Measurements from ENCODE around the gene VN1R2. TPM values are rescaled to one million over a fixed set of nuclear protein-coding genes. Genes with fewer than 3 reads are reported as not detected.
"Not testable (repeated sequence)": the region's sequence is repeated elsewhere in the genome, so short reads cannot be mapped to it uniquely, and the experiment has no call there.

The VN1R2 gene
- total RNA-seq, 2 experiments from 2014 or later, result not detected

- peaks cover 24% of the 10 kb centered on the region for H3K9me3 Mint-ChIP-seq
- DNase-seq; H3K4me3 Mint-ChIP-seq; H3K27ac Mint-ChIP-seq; CTCF ChIA-PET; H3K27me3 Mint-ChIP-seq; POLR2A ChIA-PET; H3K36me3 Mint-ChIP-seq (ENCODE audit: low read depth); H3K4me1 Mint-ChIP-seq: not testable (repeated sequence)
Measured at GRCh38 chr19:53281947-53282346, 23.9 kb downstream of the VN1R2 start.

GRCh38 chr19:53285087-53285486 is 27.0 kb downstream of the VN1R2 start:
- H3K27me3 Mint-ChIP-seq, result no peaks in the 10 kb centered on the region
- H3K4me3 Mint-ChIP-seq, result no peak overlapping the region
- ChIA-PET POLR2A (no interaction called here), CTCF (no interaction called here)
- peaks cover 34% of the 10 kb centered on the region for H3K9me3 Mint-ChIP-seq
- no peak for DNase-seq
- no peak overlapping the region for H3K27ac Mint-ChIP-seq
- H3K36me3 Mint-ChIP-seq (ENCODE audit: low read depth), result no peaks in the 10 kb centered on the region
- no peaks in the 10 kb centered on the region for H3K4me1 Mint-ChIP-seq

- Mint-ChIP-seq H3K9me3 (peaks cover 51% of the 10 kb centered on the region), H3K4me1 (no peaks in the 10 kb centered on the region), H3K4me3 (no peak overlapping the region), H3K27ac (no peak overlapping the region), H3K27me3 (no peaks in the 10 kb centered on the region), H3K36me3 (ENCODE audit: low read depth) (peaks cover 4% of the 10 kb centered on the region)
- POLR2A ChIA-PET, result no interaction called here
- DNase-seq, result no peak
- CTCF ChIA-PET, result no interaction called here
Measured at GRCh38 chr19:53290758-53291549, 32.9 kb downstream of the VN1R2 start.

- Mint-ChIP-seq H3K36me3 (ENCODE audit: low read depth) (peaks cover 4% of the 10 kb centered on the region), H3K9me3 (peaks cover 42% of the 10 kb centered on the region), H3K4me1 (no peaks in the 10 kb centered on the region), H3K27ac (no peak overlapping the region), H3K4me3 (no peak overlapping the region), H3K27me3 (no peaks in the 10 kb centered on the region)
- ChIA-PET POLR2A (no interaction called here), CTCF (no interaction called here)
- no peak for DNase-seq
Measured at GRCh38 chr19:53294786-53295441, 36.8 kb downstream of the VN1R2 start.

- H3K4me1 Mint-ChIP-seq; H3K27ac Mint-ChIP-seq; CTCF ChIA-PET; DNase-seq; H3K4me3 Mint-ChIP-seq; POLR2A ChIA-PET; H3K27me3 Mint-ChIP-seq; H3K36me3 Mint-ChIP-seq (ENCODE audit: low read depth): not testable (repeated sequence)
- peaks cover 27% of the 10 kb centered on the region for H3K9me3 Mint-ChIP-seq
Measured at GRCh38 chr19:53301341-53301740, 43.2 kb downstream of the VN1R2 start.

- DNase-seq, result no peak
- ChIA-PET POLR2A (no interaction called here), CTCF (interaction anchor here (0.6 kb wide), 1 partner anchor 372 kb away, joined by 4 read pairs; no protein-coding TSS in a partner anchor)
- Mint-ChIP-seq H3K27me3 (no peaks in the 10 kb centered on the region), H3K4me1 (no peaks in the 10 kb centered on the region), H3K36me3 (ENCODE audit: low read depth) (no peaks in the 10 kb centered on the region), H3K27ac (no peak overlapping the region), H3K9me3 (peaks cover 35% of the 10 kb centered on the region), H3K4me3 (no peak overlapping the region)
Measured at GRCh38 chr19:53308339-53308811, 50.3 kb downstream of the VN1R2 start.

Other genes with a start within 250 kb of the VN1R2 start
- gene ERVV-1, start 244.4 kb upstream of the VN1R2 start, total RNA-seq, result not detected
- not detected for gene ERVV-2, start 213.6 kb upstream of the VN1R2 start, total RNA-seq
- gene ZNF160, start 154.9 kb upstream of the VN1R2 start, total RNA-seq, result 10 to 100 TPM; 40.2 to 42.9 TPM
- gene ZNF415, start 125.4 kb upstream of the VN1R2 start, total RNA-seq, result 1 to 10 TPM; 1.3 to 1.9 TPM
- 10 to 100 TPM; 11.7 to 12.3 TPM for gene ZNF347, start 99.2 kb upstream of the VN1R2 start, total RNA-seq
- gene ZNF665, start 64.9 kb upstream of the VN1R2 start, total RNA-seq, result 1 to 10 TPM; 4.0 to 5.0 TPM
- 1 to 10 TPM; 8.6 to 8.8 TPM for gene ZNF677, start 3.4 kb upstream of the VN1R2 start, total RNA-seq
- not detected for gene VN1R4, start 9.4 kb downstream of the VN1R2 start, total RNA-seq
- 10 to 100 TPM in 1 of 2 experiments, 1 to 10 TPM in 1; 9.9 to 10.5 TPM for gene ZNF845, start 75.5 kb downstream of the VN1R2 start, total RNA-seq
- 10 to 100 TPM; 14.5 to 20.7 TPM for gene ZNF525, start 107.4 kb downstream of the VN1R2 start, total RNA-seq
- gene ZNF765, start 136.9 kb downstream of the VN1R2 start, total RNA-seq, result 10 to 100 TPM; 13.8 to 14.0 TPM
- 10 to 100 TPM; 11.2 to 11.3 TPM for gene ZNF761, start 173.7 kb downstream of the VN1R2 start, total RNA-seq
- 1 to 10 TPM; 4.6 to 6.8 TPM for gene ZNF813, start 209.4 kb downstream of the VN1R2 start, total RNA-seq

Measured in activated CD4-positive, alpha-beta T cell treated with anti-CD3 and anti-CD28 coated beads, Interleukin-2, amount 10 ng/mL, durations not matched to agents 7 days and 5 days (primary cell).